MM.1S (cell line): ENCODE measurements around the gene TRAM2.
A peak's percentile ranks its signal among the peaks of the same experiment; 100 is the strongest.

Experiments used
- DNase-seq: peaks from one replicate; pipeline ENCODE4 v3.0.0-alpha.2; 2015
- H2AFZ ChIP-seq: fragments of 300-600 bp; sonication (generic); 2 replicates; pipeline ENCODE4 v1.6.0; 2016; ENCODE audit warnings: antibody characterized with exemption, low read length
- H3F3A ChIP-seq: fragments of 300-600 bp; sonication (generic); 2 replicates; pipeline ENCODE4 v1.6.1; 2016; ENCODE audit warnings: mild to moderate bottlenecking, antibody characterized with exemption, low read length, moderate library complexity, mixed read lengths; ENCODE audit not compliant: insufficient read depth
- H3K27ac ChIP-seq: fragments of 300-600 bp; sonication (generic); 2 replicates; pipeline ENCODE4 v1.5.1; 2016; ENCODE audit warnings: mild to moderate bottlenecking, low read length
- H3K27me3 ChIP-seq: fragments of 300-600 bp; sonication (generic); replicated peaks from 2 replicates; pipeline ENCODE4 v1.6.0; 2016; ENCODE audit warnings: low read length; ENCODE audit not compliant: insufficient read depth
- H3K36me3 ChIP-seq: fragments of 300-600 bp; sonication (generic); replicated peaks from 2 replicates; pipeline ENCODE4 v1.6.1; 2016; ENCODE audit warnings: mild to moderate bottlenecking, low read length, mixed read lengths; ENCODE audit not compliant: insufficient read depth
- H3K4me1 ChIP-seq: fragments of 300-600 bp; sonication (generic); 2 replicates; pipeline ENCODE4 v1.6.1; 2016; ENCODE audit warnings: low read length, mixed read lengths
- H3K4me2 ChIP-seq: fragments of 300-600 bp; sonication (generic); 2 replicates; pipeline ENCODE4 v1.6.0; 2016; ENCODE audit warnings: low read depth, low read length
- H3K4me3 ChIP-seq: fragments of 300-600 bp; sonication (generic); 2 replicates; pipeline ENCODE4 v1.5.1; 2016; ENCODE audit warnings: low read length, mixed read lengths
- H3K79me2 ChIP-seq: fragments of 300-600 bp; sonication (generic); 2 replicates; pipeline ENCODE4 v1.6.1; 2016; ENCODE audit warnings: mixed run types, low read length, mixed read lengths
- H3K9ac ChIP-seq: fragments of 300-600 bp; sonication (generic); 2 replicates; pipeline ENCODE4 v1.6.1; 2016; ENCODE audit warnings: low read length, mixed read lengths
- H3K9me2 ChIP-seq: fragments of 300-600 bp; sonication (generic); replicated peaks from 2 replicates; pipeline ENCODE4 v1.6.1; 2016; ENCODE audit warnings: mild to moderate bottlenecking, low read length, mixed read lengths; ENCODE audit not compliant: insufficient read depth
- H3K9me3 ChIP-seq: fragments of 300-600 bp; sonication (generic); replicated peaks from 2 replicates; pipeline ENCODE4 v1.6.1; 2016; ENCODE audit warnings: mild to moderate bottlenecking, low read length, mixed read lengths; ENCODE audit not compliant: insufficient read depth
- H4K20me1 ChIP-seq: fragments of 300-600 bp; sonication (generic); 2 replicates; pipeline ENCODE4 v1.6.1; 2016; ENCODE audit warnings: mild to moderate bottlenecking, low read length, moderate library complexity, mixed read lengths; ENCODE audit not compliant: insufficient read depth
- CTCF ChIP-seq: fragments of 300-600 bp; sonication (generic); IDR thresholded peaks from 2 replicates; pipeline ENCODE4 v1.5.1; 2016; ENCODE audit warnings: antibody characterized with exemption, low read length, mixed read lengths
- EZH2 ChIP-seq: fragments of 300-600 bp; sonication (generic); optimal IDR thresholded peaks from 2 replicates; pipeline ENCODE3; 2017; ENCODE audit warnings: low read depth, mild to moderate bottlenecking, antibody characterized with exemption, low read length, mixed read lengths
- EZH2phosphoT487 ChIP-seq: fragments of 300-600 bp; sonication (generic); IDR thresholded peaks from 2 replicates; pipeline ENCODE4 v1.6.1; 2018; ENCODE audit warnings: antibody characterized with exemption, low read length

The TRAM2 gene

GRCh38 chr6:52543729-52544601 lies 32.9 kb downstream of the TRAM2 start:
- Histone ChIP-seq H3K4me3 (no peak overlapping the region), H2AFZ (no peak overlapping the region), H3K9me2 (no peaks in the 10 kb centered on the region), H3K36me3 (peaks cover 6% of the 10 kb centered on the region; the same call in 1 of the 2 replicates), H3K27ac (peak overlapping the region; percentile 99; the same call in 1 of the 2 replicates), H3F3A (peaks cover 74% of the 10 kb centered on the region), H3K4me2 (peak overlapping the region; percentile 27; the same call in 1 of the 2 replicates), H3K27me3 (no peaks in the 10 kb centered on the region), H3K79me2 (peaks cover 100% of the 10 kb centered on the region), H3K9ac (peak overlapping the region; percentile 21; the same call in 1 of the 2 replicates), H3K4me1 (peaks cover 100% of the 10 kb centered on the region), H4K20me1 (no peaks in the 10 kb centered on the region), H3K9me3 (no peaks in the 10 kb centered on the region)
- DNase-seq, result no peak
- TF ChIP-seq EZH2, result no peak
- no peak for TF ChIP-seq CTCF
- no peak for TF ChIP-seq EZH2phosphoT487

GRCh38 chr6:52543262-52543661 lies 33.6 kb downstream of the TRAM2 start:
- Histone ChIP-seq H4K20me1 (no peaks in the 10 kb centered on the region), H3K9me2 (no peaks in the 10 kb centered on the region), H3K4me1 (peaks cover 100% of the 10 kb centered on the region), H3K79me2 (peaks cover 100% of the 10 kb centered on the region), H3K27ac (peak overlapping the region; percentile 99; the same call in 1 of the 2 replicates), H3K36me3 (peaks cover 6% of the 10 kb centered on the region; the same call in 1 of the 2 replicates), H3K9ac (no peak overlapping the region; the same call in 1 of the 2 replicates), H3F3A (peaks cover 75% of the 10 kb centered on the region), H3K27me3 (no peaks in the 10 kb centered on the region), H3K4me3 (no peak overlapping the region), H2AFZ (no peak overlapping the region), H3K4me2 (peak overlapping the region; percentile 27; the same call in 1 of the 2 replicates), H3K9me3 (no peaks in the 10 kb centered on the region)
- TF ChIP-seq EZH2phosphoT487, result no peak
- no peak for TF ChIP-seq EZH2
- no peak for TF ChIP-seq CTCF
- DNase-seq, result no peak

- Histone ChIP-seq H2AFZ (no peak overlapping the region), H3K9me3 (no peaks in the 10 kb centered on the region), H3K9me2 (no peaks in the 10 kb centered on the region), H3K9ac (no peak overlapping the region), H3K79me2 (peaks cover 86% of the 10 kb centered on the region), H3F3A (peaks cover 75% of the 10 kb centered on the region), H3K27me3 (no peaks in the 10 kb centered on the region), H3K36me3 (peaks cover 6% of the 10 kb centered on the region; the same call in 1 of the 2 replicates), H3K27ac (peak overlapping the region; percentile 99; the same call in 1 of the 2 replicates), H4K20me1 (no peaks in the 10 kb centered on the region), H3K4me3 (no peak overlapping the region), H3K4me2 (peak overlapping the region; percentile 91; the same call in 1 of the 2 replicates), H3K4me1 (peaks cover 98% of the 10 kb centered on the region)
- TF ChIP-seq CTCF (no peak), EZH2 (no peak)
- DNase-seq, result no peak
Observed at GRCh38 chr6:52541135-52541534, 35.7 kb downstream of the TRAM2 start.
